ENCODE measurements around the gene ECHS1.
"Not testable (repeated sequence)": the region's sequence is repeated elsewhere in the genome, so short reads cannot be mapped to it uniquely, and the experiment has no call there.

Gene ECHS1

DNA sequence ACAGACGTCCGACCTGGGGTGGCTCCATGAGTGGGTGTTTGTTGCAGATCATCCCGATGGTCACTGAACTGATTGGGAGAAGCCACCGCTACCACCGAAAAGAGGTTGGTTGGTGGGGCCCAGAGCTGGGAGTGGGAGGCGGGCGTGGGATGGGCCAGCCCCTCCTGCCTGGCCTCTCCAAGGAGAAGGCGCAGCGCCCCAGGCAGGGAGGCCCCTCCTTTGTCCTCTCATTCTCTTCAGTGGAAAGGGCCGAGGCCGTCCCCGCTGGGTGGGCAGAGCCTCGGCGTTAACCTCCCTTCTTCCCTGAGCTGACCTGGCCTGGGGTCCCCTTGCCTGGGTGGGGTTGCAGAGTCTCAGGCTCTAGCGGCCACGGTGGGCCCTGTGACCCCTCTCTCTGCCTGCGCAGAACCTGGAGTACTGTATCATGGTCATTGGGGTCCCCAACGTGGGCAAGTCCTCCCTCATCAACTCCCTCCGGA is 26.0 kb upstream of the ECHS1 start:
- DNase-seq (ENCODE audit: low read depth): no peak

DNA sequence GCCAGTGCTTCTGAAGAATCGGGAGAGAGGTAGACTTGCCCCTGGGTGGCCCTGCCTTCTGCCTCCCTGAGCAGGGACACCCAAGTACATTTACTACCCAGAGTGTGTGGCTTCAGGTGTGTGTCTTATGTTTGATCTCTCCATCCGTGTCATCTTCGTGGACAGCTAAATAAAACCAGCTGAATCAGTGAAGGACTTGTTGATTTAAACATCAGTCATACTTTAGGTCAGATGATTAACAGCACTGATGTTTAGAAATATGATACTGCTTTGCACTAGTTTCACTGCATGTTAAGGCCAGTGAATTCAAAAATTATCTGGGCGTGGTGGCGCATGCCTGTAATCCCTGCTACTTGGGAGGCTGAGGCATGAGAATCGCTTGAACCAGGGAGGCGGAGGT is 24.8 kb upstream of the ECHS1 start:
- DNase-seq (ENCODE audit: low read depth): no peak

DNA sequence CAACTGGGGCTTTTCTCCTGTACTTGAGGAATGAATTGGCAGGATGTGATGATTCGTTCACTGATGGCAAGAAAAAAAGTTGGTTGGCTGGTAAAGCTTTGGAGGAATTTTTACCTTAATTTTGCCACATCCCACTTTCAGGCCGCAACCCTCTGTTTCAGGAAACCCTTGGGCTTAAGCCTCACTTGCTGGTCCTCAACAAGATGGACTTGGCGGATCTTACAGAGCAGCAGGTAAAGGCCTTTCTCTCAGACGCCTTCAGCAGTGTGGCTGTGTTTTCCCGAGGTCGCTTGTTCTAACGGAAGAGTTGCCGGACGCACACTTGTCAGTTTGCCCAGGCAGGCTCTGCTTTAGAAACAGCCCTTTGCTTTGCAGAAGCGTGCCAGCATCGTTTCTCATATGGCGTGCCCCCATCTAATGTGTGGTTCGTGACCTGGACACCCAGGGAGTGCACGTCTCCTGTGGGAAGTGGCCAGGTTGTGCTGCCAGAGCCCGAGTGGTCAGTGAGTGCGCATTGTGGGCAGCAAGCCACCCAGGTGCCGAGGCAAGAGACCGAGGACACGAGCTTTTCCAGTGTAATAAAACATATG is 23.0 kb upstream of the ECHS1 start:
- no peak for DNase-seq (ENCODE audit: low read depth)

DNA sequence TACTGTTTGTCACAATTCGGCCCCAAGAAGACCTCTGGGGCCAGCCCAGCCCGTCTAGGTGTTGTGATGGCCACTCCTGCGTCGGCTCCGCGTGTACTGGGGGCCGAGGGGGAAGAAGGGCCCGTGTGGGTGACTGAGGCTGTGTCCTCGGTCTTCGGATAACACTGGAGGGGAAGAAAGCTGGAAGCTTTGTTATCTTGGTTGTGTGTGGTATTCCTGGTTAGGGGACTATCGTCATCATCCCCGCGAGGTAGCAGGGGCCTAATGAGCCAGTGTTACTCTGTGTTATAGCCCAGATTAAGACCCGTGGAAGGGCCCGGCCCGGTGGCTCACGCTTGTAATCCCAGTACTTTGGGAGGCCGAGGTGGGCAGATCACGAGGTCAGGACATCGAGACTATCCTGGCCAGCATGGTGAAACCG is 21.7 kb upstream of the ECHS1 start:
- DNase-seq (ENCODE audit: low read depth): no peak

DNA sequence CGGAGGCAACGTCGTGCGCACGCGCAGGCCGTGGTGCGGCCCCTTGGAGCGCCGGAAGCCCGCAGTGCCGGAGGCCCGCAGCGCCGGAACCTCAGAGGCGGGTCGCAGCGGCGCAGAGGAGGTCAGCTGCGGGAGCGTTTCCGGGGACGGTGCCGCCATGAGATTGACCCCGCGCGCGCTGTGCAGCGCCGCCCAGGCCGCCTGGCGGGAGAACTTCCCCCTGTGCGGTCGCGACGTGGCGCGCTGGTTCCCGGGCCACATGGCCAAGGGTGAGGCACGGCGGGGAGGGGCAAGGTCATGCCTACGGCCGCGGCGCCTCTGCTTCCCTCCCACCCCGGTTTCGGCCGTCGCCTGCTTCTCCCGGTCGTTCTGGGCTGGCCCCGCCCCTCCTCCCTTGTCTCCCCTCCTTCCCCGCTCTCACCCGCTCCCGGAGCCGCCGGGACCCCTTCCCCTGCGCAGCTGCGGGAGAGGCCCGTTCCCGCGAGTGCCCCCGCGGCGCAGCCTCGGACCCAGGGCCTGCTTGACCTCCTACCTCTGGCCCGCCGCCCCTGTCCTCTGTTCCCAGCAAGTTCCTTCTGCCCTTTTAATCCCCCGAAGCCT is 21.0 kb upstream of the ECHS1 start, which contains the start of gene MTG1:
Gene MTG1 (plus strand): TSS at position 94 of the 600 bp plus-strand sequence. CDS start 64 bp downstream, at position 158.
- DNase-seq (ENCODE audit: low read depth): peak; percentile 57

DNA sequence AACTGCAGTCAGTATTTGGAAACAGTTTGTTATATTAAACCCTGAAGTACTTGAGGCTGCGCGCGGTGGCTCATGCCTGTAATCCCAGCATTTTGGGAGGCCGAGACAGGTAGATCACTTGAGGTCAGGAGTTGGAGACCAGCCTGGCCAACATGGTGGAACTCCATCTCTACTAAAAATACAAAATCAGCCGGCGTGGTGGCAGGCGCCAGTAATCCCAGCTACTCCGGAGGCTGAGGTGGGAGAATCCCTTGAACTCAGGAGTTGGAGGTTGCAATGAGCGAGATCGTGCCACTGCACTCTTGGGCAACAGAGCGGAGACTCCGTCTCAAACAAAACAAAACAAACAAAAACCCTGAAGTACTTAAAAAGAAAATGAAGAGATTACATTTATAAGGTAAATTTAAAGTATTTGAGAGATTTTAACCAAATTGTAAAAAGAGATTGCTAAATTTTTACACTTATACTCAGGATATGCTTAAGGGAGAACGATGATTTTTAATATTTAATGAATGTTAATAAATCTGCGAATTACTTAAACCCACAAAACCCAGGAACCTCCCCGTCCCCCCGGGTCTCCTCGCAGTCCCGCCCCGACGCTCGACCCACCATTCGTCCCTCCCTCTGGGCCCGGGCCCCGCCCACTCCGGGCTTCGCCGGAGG is 20.4 kb upstream of the ECHS1 start:
- DNase-seq (ENCODE audit: low read depth): no peak

DNA sequence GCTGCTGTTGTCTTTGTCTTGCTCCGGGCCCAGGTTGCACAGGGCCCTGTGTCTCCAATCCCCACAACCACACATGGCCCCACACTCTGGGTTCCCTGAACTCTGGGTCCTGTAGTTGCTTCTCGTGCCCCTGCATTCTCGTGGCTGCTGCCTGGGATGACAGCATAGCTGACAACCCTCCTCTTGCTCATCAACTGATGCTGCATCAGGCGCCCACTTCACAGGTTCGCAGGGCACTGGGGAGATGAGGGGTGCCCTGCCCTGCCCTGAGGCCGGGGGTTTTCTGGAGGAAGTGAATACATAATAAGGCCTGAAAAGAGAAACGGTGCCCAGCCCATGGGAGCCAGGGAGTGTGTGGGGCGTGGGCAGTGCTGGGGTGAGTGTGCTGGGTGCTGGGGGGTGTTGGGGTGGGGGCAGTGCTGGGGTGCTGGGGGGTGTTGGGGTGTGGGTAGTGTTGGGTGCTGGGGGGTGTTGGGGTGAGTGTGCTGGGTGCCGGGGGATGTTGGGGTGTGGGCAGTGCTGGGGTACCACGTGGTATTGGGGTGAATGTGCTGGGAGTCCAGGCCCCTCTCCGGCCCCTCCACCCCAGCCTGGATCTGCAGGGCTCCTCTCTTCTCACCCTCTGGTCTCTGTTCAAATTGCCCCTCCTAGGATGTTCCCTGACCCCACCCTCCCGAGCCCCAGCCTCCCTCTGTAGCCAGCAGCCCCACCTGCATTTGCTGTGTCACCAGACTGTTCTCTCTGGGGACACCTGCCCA is 18.8 kb upstream of the ECHS1 start:
- no peak for DNase-seq (ENCODE audit: low read depth)

DNA sequence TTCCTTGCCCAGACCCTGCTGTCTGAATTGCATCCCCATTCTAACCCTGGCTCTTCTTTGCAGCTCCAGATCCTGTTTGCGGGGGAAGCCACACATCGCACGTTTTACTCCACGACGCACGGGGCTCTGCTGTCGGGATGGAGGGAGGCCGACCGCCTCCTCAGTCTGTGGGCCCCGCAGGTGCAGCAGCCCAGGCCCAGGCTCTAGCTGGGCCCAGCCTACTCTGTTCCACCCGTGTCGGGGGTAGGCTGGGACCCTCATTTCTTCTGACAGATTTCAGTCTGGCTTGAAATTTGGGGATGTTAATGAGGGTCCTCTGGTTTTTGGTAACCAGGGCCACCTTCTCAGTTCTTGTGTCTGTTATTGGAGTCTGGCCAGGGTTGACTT is 18.1 kb upstream of the ECHS1 start:
- DNase-seq (ENCODE audit: low read depth): no peak

DNA sequence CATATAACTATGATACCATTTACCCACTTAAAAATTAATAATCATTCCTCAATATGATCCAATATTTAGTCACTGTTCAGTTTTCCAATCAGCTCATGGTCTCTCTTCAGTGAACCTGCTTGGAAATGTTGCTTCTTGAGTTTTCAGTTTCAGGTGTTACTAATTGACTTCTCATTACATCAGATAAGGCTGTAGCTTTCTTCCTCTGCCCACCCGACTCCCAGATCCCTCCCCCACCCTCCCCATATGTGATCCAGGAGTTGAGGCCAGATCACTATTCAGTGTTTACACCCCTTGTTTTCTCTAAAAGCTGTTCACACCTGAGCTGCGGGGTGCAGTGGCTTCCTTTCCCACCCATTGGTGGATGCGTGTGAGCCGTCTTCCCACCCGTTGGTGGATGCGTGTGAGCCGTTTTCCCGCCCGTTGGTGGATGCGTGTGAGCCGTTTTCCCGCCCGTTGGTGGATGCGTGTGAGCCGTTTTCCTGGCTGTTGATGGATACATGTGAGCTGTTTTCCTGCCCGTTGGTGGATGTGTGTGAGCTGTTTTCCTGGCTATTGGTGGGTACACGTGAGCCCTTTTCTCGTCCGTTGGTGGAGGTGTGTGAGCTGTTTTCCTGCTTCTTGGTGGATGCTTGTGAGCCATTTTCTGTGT is 17.6 kb upstream of the ECHS1 start:
- DNase-seq (ENCODE audit: low read depth): no peak

DNA sequence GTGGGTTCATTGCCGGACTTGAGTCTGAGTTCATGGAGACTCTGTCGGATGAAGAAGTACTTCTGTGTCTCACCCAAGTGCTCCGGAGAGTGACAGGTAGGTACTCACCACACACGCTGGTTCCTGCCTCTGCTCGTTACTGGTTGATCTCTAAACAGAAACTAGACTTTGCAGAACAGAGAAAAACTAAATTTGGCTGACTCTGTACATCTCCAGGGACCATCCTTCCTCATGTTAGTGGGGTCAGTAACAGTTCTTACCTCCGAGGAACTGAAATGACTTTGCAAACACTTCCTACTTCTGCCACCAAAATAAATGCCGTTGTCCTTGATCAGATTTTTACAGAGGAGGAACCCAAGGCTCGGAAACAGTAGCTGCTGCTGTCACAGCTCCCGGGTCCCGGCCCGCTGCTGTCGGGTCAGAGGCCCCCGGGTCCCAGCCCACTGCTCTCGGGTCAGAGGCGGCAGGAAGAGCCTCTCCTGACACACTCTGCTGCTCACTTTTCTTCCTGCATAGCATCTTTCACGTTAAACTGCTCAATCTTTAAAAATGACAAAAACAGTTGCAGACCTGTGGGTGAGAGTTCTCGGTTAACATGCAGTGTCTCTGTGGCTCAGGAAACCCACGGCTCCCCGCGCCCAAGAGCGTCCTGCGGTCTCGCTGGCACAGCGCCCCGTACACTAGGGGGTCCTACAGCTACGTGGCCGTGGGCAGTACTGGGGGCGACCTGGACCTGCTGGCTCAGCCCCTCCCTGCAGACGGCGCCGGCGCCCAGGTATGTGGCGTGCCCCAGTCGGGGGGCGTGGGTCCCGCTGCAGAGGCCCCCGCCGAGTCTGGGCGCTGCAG is 16.0 kb upstream of the ECHS1 start:
- no peak for DNase-seq (ENCODE audit: low read depth)

DNA sequence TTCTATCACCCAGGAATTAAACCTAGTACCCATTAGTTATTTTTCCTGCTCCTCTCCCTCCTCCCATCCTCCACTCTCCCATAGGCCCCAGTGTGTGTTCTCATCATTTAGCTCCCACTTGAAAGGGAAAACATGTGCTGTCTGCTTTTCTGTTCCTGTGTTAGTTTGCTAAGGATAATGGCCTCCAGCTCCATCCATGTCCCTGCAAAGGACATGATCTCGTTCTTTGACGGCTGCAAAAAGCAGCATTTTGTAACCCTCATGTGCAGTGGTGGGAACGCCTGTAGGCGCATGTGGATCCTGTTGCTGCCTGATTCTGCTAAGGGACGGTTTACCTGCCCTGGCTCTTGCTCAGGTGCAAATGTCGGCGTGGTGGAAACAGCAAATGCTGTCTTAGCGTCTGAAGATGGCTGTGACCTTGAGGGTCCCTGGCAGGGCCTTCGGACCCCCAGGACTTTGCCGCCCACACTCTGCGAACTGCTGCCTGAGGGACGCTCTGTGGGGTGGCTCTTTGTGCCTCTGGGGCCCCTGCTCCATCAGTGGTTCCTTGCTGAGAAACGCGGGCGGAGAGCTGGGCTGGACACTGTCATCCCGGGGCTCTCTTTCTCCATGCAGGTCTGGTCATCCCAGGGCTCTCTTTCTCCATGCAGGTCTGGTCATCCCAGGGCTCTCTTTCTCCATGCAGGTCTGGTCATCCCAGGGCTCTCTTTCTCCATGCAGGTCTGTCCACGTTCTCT is 15.2 kb upstream of the ECHS1 start:
- no peak for DNase-seq (ENCODE audit: low read depth)

DNA sequence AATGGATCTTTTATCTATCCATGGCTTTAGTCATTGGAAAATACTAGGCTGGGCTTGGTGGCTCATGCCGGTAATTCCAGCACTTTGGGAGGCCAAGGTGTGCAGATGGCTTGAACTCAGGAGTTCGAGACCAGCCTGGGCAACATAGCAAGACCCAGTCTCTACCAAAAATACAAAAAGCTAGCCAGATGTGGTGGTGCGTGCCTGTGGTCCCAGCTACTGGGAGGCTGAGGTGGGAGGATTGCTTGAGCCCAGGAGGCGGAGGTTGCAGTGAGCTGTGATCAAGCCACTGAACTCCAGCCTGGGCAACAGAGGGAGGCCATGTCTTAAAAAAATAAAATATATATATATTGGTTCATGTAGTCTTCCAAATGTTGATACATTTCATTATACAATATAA is 13.8 kb upstream of the ECHS1 start:
- not testable (repeated sequence) for DNase-seq (ENCODE audit: low read depth)

DNA sequence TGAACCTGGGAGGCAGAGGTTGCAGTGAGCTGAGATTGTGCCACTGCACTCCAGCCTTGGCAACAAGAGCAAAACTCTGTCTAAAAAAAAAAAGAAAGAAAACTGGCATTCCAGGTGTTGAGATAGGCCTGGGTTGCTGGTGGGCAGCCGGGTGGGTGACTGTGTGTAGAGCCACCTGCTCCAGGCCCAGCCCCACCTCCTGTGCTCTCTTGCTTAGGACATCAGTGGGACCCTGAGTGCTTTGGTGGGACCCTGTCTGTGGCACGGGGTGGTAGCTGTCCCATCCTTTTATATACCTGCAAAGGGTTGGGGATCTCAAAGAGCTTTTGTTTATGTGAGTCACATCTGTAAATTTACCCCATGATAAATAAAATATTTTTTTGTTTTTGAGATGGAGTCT is 12.1 kb upstream of the ECHS1 start:
- DNase-seq (ENCODE audit: low read depth): no peak

DNA sequence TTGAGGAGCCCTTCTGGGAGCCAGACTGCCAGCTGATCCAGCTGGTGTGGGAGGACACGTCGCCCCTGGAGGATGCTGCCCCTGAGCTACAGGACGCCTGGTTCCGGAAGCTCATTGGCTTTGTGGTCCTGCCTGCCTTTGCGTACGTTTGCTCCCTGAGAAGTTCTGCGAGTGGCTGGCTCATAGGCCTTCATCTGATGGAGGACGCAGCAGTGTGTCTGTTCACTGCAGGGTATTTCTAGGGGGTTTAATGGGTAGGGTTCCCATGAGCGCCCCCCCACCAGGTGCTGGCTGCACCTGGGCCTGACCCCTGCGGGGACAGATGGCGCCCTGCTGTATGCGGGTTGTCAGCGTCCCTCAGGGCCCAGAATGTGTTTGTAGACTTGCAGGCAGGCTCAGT is 10.9 kb upstream of the ECHS1 start:
- no peak for DNase-seq (ENCODE audit: low read depth)

DNA sequence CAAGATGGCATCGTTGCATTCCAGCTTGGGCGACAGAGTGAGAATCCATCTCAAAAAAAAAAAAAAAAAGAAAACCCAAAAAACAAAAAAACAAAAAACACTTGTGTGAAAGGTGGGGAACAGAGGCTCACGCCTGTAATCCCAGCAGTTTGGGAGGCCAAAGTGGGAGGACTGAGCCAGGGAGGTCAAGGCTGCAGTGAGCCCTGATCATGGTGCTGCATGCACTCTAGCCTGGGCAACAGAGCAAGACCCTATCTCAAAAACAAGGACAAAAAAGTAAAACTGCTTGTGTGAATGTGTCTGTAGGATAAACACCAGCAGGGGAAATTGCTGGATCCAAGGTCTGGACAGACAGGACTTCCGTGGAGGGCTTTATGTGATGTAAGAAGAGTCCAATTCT is 10.4 kb upstream of the ECHS1 start:
- DNase-seq (ENCODE audit: low read depth): no peak

DNA sequence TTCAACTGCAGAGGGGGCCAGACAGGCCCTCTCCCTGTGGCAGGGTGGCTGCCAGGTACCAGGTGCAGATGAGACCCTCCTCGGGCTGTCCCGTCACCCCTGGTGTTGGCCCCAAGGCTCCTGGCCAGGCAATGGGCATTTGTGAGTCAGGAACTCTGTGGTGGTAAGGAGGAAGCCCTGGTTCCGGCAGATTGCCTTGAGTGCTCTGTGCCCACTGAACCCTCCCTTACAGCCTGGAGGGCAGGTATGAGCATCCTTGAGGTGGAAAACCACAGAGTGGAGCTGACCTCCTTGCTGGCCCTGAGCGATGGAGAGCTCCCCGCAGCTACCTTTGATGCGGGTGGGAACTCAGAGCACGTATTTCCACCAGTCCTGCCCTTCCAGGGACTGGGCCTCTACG is 7.9 kb upstream of the ECHS1 start:
- DNase-seq (ENCODE audit: low read depth): no peak

DNA sequence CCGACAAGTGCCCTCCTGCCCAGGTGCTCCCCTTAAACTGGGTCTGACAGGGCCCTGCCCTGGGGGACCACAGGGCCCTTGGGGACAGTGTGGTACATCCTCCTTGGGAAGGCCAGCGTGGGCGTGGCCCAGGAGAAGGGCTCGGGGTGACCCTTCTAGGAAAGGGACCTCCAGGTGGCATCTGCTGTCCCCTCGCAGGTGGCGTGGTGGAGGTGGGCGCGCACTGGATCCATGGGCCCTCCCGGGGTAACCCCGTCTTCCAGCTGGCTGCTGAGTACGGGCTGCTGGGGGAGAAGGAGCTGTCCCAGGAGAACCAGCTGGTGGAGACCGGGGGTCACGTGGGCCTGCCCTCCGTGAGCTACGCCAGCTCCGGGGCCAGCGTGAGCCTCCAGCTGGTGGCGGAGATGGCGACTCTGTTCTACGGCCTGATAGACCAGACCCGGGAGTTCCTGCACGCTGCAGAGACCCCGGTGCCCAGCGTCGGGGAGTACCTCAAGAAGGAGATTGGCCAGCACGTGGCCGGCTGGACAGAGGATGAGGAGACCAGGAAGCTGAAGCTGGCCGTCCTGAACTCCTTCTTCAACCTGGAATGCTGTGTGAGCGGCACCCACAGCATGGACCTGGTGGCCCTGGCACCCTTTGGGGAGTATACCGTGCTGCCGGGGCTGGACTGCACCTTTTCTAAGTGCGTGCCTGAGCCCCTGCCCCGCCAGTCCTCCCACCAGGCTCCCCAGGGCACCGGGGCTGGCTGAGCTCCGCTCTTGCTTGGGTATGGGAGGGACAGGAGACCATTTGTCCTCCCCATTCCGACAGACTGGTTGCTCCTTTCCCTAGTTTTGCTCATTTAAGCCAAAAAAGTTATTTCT is 6.9 kb upstream of the ECHS1 start:
- no peak for DNase-seq (ENCODE audit: low read depth)

DNA sequence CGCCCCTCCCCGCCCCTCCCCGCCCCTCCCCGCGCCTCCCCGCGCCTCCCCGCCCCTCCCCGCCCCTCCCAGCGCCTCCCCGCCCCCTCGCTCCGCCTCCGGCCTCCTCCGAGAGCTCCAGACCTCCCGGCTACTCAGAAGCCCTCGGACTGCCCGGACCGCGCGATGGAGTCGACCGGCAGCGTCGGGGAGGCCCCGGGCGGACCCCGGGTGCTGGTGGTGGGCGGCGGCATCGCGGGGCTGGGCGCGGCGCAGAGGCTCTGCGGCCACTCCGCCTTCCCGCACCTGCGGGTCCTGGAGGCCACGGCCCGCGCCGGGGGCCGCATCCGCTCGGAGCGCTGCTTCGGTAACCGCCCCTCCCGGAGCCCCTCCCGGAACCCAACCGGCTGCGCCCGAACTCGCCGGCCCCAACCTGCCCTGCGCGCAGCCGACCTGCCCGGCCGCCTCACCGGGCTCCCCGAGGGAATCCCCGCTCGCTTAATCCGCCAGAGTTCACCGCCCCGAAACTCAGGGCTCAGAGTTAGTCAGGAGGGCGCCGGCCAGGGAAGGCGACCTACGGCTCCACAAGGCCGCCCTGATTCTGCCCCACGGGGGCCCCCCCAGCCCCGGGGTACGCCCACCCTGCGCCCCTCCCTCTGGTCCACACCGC is 6.1 kb upstream of the ECHS1 start, which contains the start of gene PAOX:
Gene PAOX (plus strand): TSS at position 111 of the 649 bp plus-strand sequence. CDS start 55 bp downstream, at position 166.
- no peak for DNase-seq (ENCODE audit: low read depth)

Measured in HS-5 (cell line).